ENCODE data around the gene ANAPC16. TPM values are rescaled to one million over a fixed set of nuclear protein-coding genes. Genes with fewer than 3 reads are reported as not detected.
A peak's percentile ranks its signal among the peaks of the same experiment; 100 is the strongest.

ANAPC16 gene
- polyA plus RNA-seq, 2 of the 4 experiments (the other 2 are of a cell fraction), result 75.1 to 165 TPM

- peak within 1 kb of the TSS; percentile 98 to 100 for H3K27ac ChIP-seq
- ATAC-seq, result peak; percentile 57 to 85
- peaks cover 52% of the 10 kb centered on the region for H3K4me1 ChIP-seq
- DNase-seq (ENCODE audit: low read depth in 1 of 2, low spot score in 1 of 2), result peak; percentile 99
- ChIA-PET POLR2A (interaction anchor here (0.6 to 6.8 kb wide), 50 partner anchors 9 to 1097 kb away, joined by 3 to 197 read pairs (median 7); partner anchors contain the start of genes ANAPC16, ASCC1, CHST3 and DNAJB12), CTCF (interaction anchor here (0.5 to 8.9 kb wide), 17 partner anchors 12 to 148 kb away, joined by 3 to 94 read pairs (median 7); partner anchors contain the start of gene ANAPC16)
- no peaks in the 10 kb centered on the region for H3K9me3 ChIP-seq
- no peak for FAIRE-seq
- under 1% methylated on average over 47 of the region's 67 CpGs for WGBS (ENCODE audit: missing lambda C conversion rate)
- H3K4me2 ChIP-seq, result peak within 1 kb of the TSS; percentile 91
- peak within 1 kb of the TSS; percentile 84 for H3K4me3 ChIP-seq
- no peak for TF ChIP-seq SMC3 (IDR thresholded peaks at IDR 0.05)
- TF ChIP-seq REST (IDR thresholded peaks at IDR 0.05), result peak; percentile 29; the same call in 1 of the 2 replicates
- peak in 1 of 2 experiments; percentile 45; a peak in 1 of 4 replicates for TF ChIP-seq CEBPB (IDR thresholded peaks at IDR 0.05)
- TF ChIP-seq GATA3 (IDR thresholded peaks at IDR 0.05; ENCODE audit: borderline replicate concordance), result peak; percentile 60; the same call in 1 of the 2 replicates
- no peak for TF ChIP-seq ELK1 (IDR thresholded peaks at IDR 0.05; ENCODE audit: low read depth, low read length)
- no peak for TF ChIP-seq MAFK (IDR thresholded peaks at IDR 0.05; ENCODE audit: partially characterized antibody)
- no peak for TF ChIP-seq CHD4 (IDR thresholded peaks at IDR 0.05; ENCODE audit: borderline replicate concordance)
- TF ChIP-seq FOXS1 (CRISPR knock-in tag; IDR thresholded peaks at IDR 0.05), result no peak
- TF ChIP-seq HOXB5 (CRISPR knock-in tag; IDR thresholded peaks at IDR 0.05), result no peak
- peak; percentile 95 for TF ChIP-seq RFX5 (IDR thresholded peaks at IDR 0.05)
- no peak for TF ChIP-seq FOSL2 (IDR thresholded peaks at IDR 0.05)
- TF ChIP-seq FOSL2 (CRISPR knock-in tag; IDR thresholded peaks at IDR 0.05), result no peak; the same call in 1 of the 2 replicates
- no peak for TF ChIP-seq KDM1A (IDR thresholded peaks at IDR 0.05; ENCODE audit: low read depth)
- no peak for TF ChIP-seq EHF (CRISPR knock-in tag; IDR thresholded peaks at IDR 0.05)
- TF ChIP-seq KDM5A (IDR thresholded peaks at IDR 0.05), result no peak
- peak; percentile 88; the same call in 1 of the 2 replicates for TF ChIP-seq FOSB (CRISPR knock-in tag; IDR thresholded peaks at IDR 0.05)
- TF ChIP-seq MAX (IDR thresholded peaks at IDR 0.05), result peak; percentile 76
- 0 out of 2 replicates have a peak, but pooled peaks have one; percentile 55 for TF ChIP-seq MYC (IDR thresholded peaks at IDR 0.05; ENCODE audit: borderline replicate concordance, low read length)
- TF ChIP-seq RCOR1 (IDR thresholded peaks at IDR 0.05; ENCODE audit: low read depth, low read length), result no peak
- no peak for TF ChIP-seq HOXB13 (CRISPR knock-in tag; IDR thresholded peaks at IDR 0.05; ENCODE audit: low read depth)
- no peak for TF ChIP-seq ESRRA (IDR thresholded peaks at IDR 0.05; ENCODE audit: borderline replicate concordance, low read length)
- TF ChIP-seq RARB (CRISPR knock-in tag; IDR thresholded peaks at IDR 0.05), result peak; percentile 72
- TF ChIP-seq HEYL (CRISPR knock-in tag; IDR thresholded peaks at IDR 0.05), result no peak
- no peak; the same call in 1 of the 2 replicates for TF ChIP-seq TP53 (CRISPR knock-in tag; IDR thresholded peaks at IDR 0.05)
- TF ChIP-seq, protein P1, sequence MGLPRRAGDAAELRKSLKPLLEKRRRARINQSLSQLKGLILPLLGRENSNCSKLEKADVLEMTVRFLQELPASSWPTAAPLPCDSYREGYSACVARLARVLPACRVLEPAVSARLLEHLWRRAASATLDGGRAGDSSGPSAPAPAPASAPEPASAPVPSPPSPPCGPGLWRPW (IDR thresholded peaks at IDR 0.05), result no peak
- TF ChIP-seq JUNB (IDR thresholded peaks at IDR 0.05), result no peak
- TF ChIP-seq, protein P2, sequence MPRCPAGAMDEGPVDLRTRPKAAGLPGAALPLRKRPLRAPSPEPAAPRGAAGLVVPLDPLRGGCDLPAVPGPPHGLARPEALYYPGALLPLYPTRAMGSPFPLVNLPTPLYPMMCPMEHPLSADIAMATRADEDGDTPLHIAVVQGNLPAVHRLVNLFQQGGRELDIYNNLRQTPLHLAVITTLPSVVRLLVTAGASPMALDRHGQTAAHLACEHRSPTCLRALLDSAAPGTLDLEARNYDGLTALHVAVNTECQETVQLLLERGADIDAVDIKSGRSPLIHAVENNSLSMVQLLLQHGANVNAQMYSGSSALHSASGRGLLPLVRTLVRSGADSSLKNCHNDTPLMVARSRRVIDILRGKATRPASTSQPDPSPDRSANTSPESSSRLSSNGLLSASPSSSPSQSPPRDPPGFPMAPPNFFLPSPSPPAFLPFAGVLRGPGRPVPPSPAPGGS (IDR thresholded peaks at IDR 0.05), result peak; percentile 100
- no peak for TF ChIP-seq ZSCAN20 (CRISPR knock-in tag; IDR thresholded peaks at IDR 0.05)
- TF ChIP-seq POLR2A (IDR thresholded peaks at IDR 0.05; ENCODE audit: low read length), result peak; percentile 100
- TF ChIP-seq, protein P3, sequence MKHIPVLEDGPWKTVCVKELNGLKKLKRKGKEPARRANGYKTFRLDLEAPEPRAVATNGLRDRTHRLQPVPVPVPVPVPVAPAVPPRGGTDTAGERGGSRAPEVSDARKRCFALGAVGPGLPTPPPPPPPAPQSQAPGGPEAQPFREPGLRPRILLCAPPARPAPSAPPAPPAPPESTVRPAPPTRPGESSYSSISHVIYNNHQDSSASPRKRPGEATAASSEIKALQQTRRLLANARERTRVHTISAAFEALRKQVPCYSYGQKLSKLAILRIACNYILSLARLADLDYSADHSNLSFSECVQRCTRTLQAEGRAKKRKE (CRISPR knock-in tag; IDR thresholded peaks at IDR 0.05; ENCODE audit: low read depth), result no peak
- TF ChIP-seq TFCP2L1 (CRISPR knock-in tag; IDR thresholded peaks at IDR 0.05), result peak; percentile 74; the same call in 1 of the 2 replicates
- TF ChIP-seq HMGXB4 (CRISPR knock-in tag; IDR thresholded peaks at IDR 0.05; ENCODE audit: borderline replicate concordance), result no peak
These were observed 57.8 kb downstream of the ANAPC16 start, which contains the start of gene DDIT4 for GRCh38 chr10:72273410-72274212. Gene DDIT4, plus strand, starts transcription at chr10:72273924. Its CDS starts 293 bp downstream, at chr10:72274217.

Data from A549 (cell line).